HAP-1 (cell line): Measurements from ENCODE around the gene TEAD1.

ENCODE experiments used
- DNase-seq, 2 experiments: peaks; one replicate each; pipeline ENCODE4 v3.0.0-alpha.2; 2016 to 2020; ENCODE audit warnings: low spot score in 2 of 2
- H3K27me3 ChIP-seq: fragments of 250-450 bp; sonication (Bioruptor Pico); 2 replicates; pipeline ENCODE4 v1.5.1; 2020; ENCODE audit warnings: low read depth, mild to moderate bottlenecking, moderate library complexity
- H3K36me3 ChIP-seq: fragments of 250-450 bp; sonication (Bioruptor Pico); replicated peaks from 2 replicates; pipeline ENCODE4 v1.5.1; 2020; ENCODE audit warnings: mild to moderate bottlenecking
- H3K4me1 ChIP-seq: fragments of 250-450 bp; sonication (Bioruptor Pico); 2 replicates; pipeline ENCODE4 v1.5.1; 2020; ENCODE audit warnings: mild to moderate bottlenecking
- H3K4me3 ChIP-seq: fragments of 250-450 bp; sonication (Bioruptor Pico); 2 replicates; pipeline ENCODE4 v1.5.1; 2020; ENCODE audit warnings: mild to moderate bottlenecking, moderate library complexity
- H3K9me3 ChIP-seq: fragments of 250-450 bp; sonication (Bioruptor Pico); 2 replicates; pipeline ENCODE4 v1.5.1; 2020; ENCODE audit warnings: mild to moderate bottlenecking, moderate library complexity
- in situ Hi-C: fragments of 300-500 bp; cut with MboI; formaldehyde crosslinking; loops from 3 replicates; pipeline ENCODE4 v1.14.3; 2020; ENCODE audit warnings: low sequenced_read_pairs, inconsistent platforms, mixed read lengths

TEAD1 gene

DNA sequence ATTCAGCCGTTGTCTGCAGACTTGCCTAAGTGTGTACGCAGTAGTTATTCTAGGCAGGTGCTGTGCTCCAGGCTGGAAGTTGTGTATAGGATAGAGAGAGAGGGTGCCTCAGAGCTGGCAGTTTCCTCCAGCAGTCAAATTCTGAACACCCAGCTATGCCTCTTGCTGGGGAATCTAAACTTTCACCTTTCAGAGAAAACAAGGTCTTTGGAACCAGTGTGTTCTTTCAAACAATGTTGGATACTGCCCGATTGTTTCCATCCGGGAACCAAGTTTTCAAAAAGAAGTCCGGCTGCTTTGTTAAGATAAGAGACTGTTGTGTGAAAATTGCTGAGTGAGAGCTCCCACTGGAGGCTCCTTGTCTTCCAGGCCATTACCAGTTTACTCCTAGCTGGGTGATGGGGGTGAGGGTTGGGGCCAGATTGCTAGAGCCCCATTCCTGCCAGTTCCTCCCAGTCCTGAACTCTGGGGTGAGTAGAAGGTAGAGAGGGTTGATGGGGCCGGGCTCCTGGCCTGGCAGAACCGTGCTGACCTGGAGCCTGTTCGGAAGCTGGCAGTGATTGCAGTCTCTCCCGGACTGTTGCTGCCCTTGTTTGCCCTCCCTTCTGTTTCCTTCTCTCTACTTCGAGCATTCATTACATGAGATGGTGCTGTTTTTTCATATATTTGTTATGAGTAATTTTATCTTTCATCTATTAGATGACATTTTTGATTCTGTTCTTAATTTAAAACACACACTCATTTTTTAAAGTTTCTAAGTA lies 150.2 kb downstream of the TEAD1 start:
- no peak for DNase-seq
- Histone ChIP-seq H3K36me3 (peaks cover 4% of the 10 kb centered on the region; the same call in 1 of the 2 replicates), H3K9me3 (peaks cover 7% of the 10 kb centered on the region), H3K4me3 (no peak overlapping the region), H3K27me3 (no peaks in the 10 kb centered on the region), H3K4me1 (peaks cover 40% of the 10 kb centered on the region)
- in situ Hi-C loops, result no loop called here

DNA sequence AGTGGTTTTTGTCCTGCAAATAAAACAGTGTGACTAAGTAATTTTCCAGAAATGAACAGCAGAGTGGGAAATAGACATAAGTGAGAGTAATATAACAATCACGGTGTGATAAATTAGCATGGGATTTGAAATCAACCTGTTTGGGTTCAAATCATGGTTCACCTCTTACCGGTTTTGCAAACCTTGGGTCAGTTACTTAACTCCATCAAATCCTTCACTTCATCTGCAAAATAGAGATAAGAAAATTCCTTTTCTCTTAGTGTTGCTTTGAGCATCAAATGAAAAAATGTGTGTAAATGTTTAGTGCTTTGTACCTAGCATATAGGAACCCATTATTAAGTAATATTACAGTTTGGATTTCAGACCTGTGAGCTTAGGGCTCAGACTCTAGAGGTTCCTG lies 152.2 kb downstream of the TEAD1 start:
- DNase-seq, result no peak
- Histone ChIP-seq H3K27me3 (no peaks in the 10 kb centered on the region), H3K36me3 (no peaks in the 10 kb centered on the region; the same call in 1 of the 2 replicates), H3K4me3 (no peak overlapping the region), H3K4me1 (peaks cover 42% of the 10 kb centered on the region), H3K9me3 (peaks cover 7% of the 10 kb centered on the region)
- in situ Hi-C loops, result no loop called here

DNA sequence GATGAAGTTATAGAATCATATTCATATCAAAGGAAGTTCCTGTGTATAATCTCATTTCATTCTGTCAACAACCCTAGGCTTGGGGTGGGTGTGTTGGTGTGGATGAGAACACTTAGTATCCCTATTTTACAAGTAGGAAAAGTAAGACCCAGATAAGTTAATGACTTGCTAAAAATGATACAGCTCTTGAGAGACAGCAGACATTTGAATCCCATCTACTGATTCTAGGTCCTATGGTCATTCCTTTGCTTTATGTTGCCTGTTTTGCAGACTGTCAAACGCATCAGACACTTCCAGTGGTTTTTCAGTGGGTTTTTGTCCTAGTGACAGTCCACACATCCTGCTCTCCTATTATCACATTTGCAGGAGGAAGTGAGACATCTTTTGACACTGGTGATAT lies 153.1 kb downstream of the TEAD1 start:
- no peaks in the 10 kb centered on the region for H3K27me3 ChIP-seq
- no peak for DNase-seq
- peaks cover 7% of the 10 kb centered on the region for H3K9me3 ChIP-seq
- H3K4me1 ChIP-seq, result peaks cover 45% of the 10 kb centered on the region
- peak overlapping the region; percentile 21 for H3K4me3 ChIP-seq
- in situ Hi-C loops, result no loop called here
- H3K36me3 ChIP-seq, result no peaks in the 10 kb centered on the region; the same call in 1 of the 2 replicates

DNA sequence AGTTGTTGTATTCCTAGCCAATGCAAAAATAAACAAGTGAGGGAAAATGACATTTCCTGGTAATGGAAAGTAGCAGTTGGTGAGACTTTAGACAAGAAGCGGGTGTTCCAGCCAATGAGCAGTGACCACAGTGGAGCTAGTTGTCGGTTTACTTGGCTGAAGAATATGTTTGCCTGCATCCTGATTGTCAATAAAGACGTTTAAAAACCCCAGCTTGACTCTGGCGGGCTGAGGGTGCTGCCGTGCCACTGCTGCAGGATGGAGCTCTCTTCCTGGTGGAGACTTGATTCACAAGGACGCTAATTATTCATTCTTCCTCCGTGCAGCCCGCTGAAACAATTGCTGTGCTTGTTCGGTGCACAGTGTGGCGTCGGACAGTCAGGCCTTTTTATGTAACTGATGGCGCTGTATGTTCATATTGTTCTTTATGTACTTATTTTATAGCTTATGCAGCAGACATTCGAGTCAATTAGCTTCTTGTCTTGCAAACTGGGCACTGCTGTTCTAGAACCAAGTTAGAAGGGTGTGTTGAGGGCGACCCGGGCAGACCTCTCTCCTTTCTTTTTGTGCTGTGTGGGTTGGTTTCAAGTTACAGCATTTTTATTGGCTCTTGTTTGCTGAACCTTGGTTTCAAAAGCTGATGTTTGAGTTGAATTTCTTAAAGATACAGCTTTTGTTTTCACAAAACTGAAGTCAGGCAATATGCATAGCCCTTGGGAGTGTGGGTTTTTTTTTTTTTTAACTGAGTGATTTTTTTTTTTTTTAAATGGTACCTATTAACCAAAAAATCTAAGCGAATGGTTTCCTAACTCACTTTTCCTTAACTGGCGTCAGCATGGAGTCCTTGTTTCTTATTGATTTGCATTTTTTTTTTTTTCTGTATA lies 153.9 kb downstream of the TEAD1 start:
- peak; percentile 81 to 96 for DNase-seq
- no peaks in the 10 kb centered on the region for H3K27me3 ChIP-seq
- in situ Hi-C loops, result no loop called here
- H3K9me3 ChIP-seq, result peaks cover 7% of the 10 kb centered on the region
- peaks cover 49% of the 10 kb centered on the region for H3K4me1 ChIP-seq
- no peaks in the 10 kb centered on the region; the same call in 1 of the 2 replicates for H3K36me3 ChIP-seq
- peak overlapping the region; percentile 21 for H3K4me3 ChIP-seq

DNA sequence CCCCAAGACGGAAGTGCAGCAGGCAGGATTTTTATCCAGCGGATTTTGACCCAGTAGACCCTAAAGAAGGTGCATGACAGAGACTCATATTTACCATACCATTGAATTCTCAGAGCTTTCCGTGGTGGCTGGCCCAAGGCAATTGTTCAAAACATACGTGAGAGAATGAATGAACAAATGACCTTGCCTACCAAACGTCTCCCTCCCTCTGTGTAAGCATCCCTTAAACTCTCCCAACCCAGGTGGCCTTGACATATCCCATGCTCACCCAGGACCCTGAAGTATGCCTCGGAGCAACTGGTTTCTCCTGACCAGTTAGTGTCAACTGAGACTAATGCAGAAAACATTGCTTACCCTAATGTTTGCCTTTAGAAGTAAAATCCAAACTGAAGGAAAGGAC lies 154.9 kb downstream of the TEAD1 start:
- peak in 1 of 2 experiments; percentile 40 for DNase-seq
- Histone ChIP-seq H3K4me1 (peaks cover 50% of the 10 kb centered on the region), H3K4me3 (no peak overlapping the region; the same call in 1 of the 2 replicates), H3K36me3 (no peaks in the 10 kb centered on the region; the same call in 1 of the 2 replicates), H3K27me3 (no peaks in the 10 kb centered on the region), H3K9me3 (peaks cover 7% of the 10 kb centered on the region)
- in situ Hi-C loops, result no loop called here

DNA sequence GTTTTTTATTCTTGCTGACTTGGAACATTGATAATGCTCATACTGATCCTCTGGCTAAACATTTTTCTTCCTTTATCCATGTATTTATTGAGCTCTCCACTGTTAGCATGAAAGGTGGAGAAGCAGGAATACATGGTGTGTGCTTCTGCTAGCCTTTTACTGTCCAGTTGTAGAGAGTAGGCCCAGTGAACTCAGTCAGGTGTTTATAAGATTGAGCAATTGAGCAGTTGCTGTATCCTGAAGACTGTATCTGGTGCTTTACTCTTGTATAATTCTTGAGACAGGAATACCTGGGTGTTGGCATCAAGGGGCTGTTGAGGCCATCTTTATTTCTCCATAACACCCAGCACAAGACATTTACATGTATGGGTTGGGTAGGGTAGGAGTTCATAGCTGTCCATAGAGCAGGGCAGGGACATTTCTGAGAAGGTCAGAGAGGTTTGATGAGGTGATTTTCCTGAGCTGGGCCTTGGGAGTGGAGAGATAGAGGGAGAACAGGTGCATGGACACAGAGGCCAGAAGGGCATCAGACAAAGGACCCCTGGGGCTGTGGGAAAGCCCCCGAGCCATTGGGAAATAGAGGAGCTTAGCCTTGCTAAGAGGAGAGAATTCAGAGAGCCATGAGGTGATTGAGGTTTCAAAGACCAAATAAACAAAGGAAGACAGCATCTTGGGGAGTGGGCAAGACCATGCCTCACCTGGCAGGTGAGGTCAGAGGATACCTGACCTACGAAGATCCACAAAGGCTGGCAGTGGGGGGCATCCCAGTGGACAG lies 155.5 kb downstream of the TEAD1 start:
- Histone ChIP-seq H3K9me3 (peaks cover 7% of the 10 kb centered on the region), H3K36me3 (no peaks in the 10 kb centered on the region; the same call in 1 of the 2 replicates), H3K27me3 (no peaks in the 10 kb centered on the region), H3K4me1 (peaks cover 48% of the 10 kb centered on the region), H3K4me3 (no peak overlapping the region)
- DNase-seq, result no peak
- in situ Hi-C loops, result no loop called here

DNA sequence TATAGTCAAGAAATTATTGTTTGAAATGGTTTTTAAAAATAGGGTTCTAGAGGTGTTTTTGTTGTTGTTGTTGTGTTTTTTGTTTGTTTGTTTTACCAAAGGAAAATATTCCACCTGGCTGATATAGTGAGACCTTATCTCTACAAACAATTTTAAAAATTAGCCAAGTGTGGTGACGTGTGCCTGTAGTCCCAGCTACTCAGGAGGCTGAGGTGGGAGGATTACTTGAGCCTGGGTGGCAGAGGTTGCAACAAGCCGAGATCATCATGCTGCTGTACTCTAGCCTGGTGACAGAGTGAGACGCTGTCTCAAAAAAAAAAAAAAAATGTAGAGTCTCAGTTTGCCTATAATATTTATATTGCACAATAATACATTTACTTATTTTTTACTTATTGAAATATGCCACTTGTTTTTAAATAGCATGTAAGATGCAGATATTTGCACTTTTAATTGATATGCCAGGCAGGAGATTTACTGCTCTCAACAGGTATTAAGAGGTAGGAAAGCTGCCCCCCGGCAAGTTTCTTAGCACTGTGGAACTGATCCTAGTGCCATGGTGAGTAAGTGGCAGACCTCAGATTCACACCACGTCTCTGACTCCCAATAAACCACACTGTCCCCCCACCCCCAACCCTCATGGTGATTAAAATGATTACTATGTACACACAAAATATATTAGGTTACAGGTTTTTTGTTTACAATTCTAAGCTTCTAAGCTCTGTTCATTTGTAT lies 157.4 kb downstream of the TEAD1 start:
- Histone ChIP-seq H3K4me1 (peaks cover 31% of the 10 kb centered on the region), H3K4me3 (no peak overlapping the region), H3K9me3 (no peaks in the 10 kb centered on the region), H3K36me3 (no peaks in the 10 kb centered on the region; the same call in 1 of the 2 replicates), H3K27me3 (no peaks in the 10 kb centered on the region)
- DNase-seq, result no peak
- in situ Hi-C loops, result no loop called here

DNA sequence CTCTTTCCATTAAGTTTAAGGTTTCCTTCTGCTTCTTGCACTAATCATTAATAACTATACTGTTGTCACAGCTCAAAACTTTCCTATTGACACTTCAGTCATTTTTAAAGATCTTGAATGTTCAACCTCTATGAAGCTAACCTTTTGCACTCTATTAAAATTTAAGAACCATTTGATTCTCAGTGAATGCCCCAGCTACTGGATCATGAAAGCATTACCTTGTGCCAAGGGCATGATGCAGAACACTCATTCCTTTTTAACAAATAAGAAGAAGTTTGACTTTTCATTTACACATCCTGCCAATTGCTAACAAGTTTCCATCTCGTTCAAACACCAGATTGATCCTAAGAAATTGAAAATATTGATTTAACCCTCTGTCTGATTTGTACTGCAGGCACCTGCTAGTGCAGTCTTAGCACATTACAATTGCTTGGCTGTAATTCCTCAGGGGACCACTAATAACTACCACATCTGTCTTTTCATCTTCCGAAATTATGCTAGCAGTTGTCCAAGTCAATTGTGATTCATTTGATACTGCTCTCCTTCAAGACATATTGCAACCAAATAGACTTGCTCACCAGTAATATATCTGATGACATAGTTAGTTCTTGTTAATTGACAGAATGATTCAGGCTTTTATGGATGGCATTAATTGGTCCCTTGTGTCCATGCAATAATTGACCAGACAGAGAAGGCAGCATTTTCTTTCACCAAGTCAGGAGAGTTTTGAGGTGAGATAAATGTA lies 158.4 kb downstream of the TEAD1 start:
- Histone ChIP-seq H3K27me3 (no peaks in the 10 kb centered on the region), H3K36me3 (no peaks in the 10 kb centered on the region; the same call in 1 of the 2 replicates), H3K4me1 (peaks cover 21% of the 10 kb centered on the region), H3K4me3 (no peak overlapping the region), H3K9me3 (no peaks in the 10 kb centered on the region)
- no peak for DNase-seq
- in situ Hi-C loops, result no loop called here

DNA sequence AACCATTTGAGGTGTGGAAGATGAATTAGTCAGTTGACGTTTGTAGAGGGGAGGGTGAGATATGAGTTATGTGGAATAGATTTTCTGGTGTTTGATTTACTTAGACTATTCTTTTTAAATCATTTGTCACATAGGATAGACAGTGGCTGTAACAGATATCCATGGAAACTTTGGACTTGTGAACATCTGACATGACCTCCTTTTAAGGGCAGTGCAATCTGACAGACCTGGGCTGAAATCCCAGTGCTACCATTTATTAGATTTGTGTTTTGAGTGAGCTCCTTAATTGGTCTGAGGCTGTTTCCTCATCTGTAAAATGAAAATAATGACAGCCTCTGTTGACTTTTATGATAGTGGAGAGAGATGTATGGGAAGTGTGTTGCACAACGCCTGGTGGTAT lies 159.9 kb downstream of the TEAD1 start:
- H3K4me3 ChIP-seq, result no peak overlapping the region
- H3K4me1 ChIP-seq, result peaks cover 18% of the 10 kb centered on the region
- H3K9me3 ChIP-seq, result no peaks in the 10 kb centered on the region
- H3K36me3 ChIP-seq, result no peaks in the 10 kb centered on the region; the same call in 1 of the 2 replicates
- DNase-seq, result no peak
- no peaks in the 10 kb centered on the region for H3K27me3 ChIP-seq
- in situ Hi-C loops, result no loop called here

DNA sequence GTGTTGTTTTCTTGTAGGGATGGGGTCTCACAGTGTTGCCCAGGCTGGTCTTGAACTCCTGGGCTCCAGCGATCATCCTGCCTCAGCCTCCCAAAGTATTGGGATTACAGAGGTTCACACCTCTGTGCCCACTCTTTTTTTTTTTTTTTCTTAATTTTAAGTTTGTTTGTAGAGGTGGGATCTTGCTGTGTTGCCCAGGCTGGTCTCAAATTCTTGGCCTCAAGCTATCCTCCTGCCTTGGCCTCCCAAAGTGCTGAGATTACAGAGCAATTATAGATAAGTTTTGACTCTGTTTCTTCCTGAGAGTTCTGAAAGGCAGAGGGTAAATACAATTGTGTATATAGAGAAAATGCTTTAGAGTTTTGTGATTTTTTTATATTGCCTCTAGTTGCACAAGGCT lies 160.4 kb downstream of the TEAD1 start:
- Histone ChIP-seq H3K27me3 (no peaks in the 10 kb centered on the region), H3K4me3 (no peak overlapping the region), H3K36me3 (no peaks in the 10 kb centered on the region; the same call in 1 of the 2 replicates), H3K9me3 (no peaks in the 10 kb centered on the region), H3K4me1 (peaks cover 13% of the 10 kb centered on the region)
- DNase-seq, result no peak
- in situ Hi-C loops, result no loop called here

DNA sequence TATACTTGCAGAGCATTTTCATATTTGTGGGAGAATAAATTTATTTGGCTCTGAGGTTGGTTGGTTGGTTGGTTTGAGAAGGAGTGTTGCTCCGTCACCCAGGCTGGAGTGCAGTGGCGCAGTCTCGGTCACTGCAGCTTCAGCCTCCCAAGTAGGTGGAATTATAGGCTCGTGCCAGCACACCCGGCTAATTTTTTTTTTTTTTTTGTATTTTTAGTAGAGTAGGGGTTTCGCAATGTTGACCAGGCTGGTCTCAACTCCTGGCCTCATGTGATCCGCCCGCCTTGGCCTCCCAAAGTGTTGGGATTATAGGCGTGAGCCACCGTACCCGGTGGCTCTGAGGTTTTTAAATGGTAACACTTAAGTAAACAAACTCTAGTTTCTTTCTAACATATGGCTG lies 161.1 kb downstream of the TEAD1 start:
- H3K4me3 ChIP-seq, result no peak overlapping the region
- no peak for DNase-seq
- no peaks in the 10 kb centered on the region for H3K36me3 ChIP-seq
- no peaks in the 10 kb centered on the region for H3K27me3 ChIP-seq
- in situ Hi-C loops, result no loop called here
- peaks cover 14% of the 10 kb centered on the region for H3K4me1 ChIP-seq
- H3K9me3 ChIP-seq, result no peaks in the 10 kb centered on the region

DNA sequence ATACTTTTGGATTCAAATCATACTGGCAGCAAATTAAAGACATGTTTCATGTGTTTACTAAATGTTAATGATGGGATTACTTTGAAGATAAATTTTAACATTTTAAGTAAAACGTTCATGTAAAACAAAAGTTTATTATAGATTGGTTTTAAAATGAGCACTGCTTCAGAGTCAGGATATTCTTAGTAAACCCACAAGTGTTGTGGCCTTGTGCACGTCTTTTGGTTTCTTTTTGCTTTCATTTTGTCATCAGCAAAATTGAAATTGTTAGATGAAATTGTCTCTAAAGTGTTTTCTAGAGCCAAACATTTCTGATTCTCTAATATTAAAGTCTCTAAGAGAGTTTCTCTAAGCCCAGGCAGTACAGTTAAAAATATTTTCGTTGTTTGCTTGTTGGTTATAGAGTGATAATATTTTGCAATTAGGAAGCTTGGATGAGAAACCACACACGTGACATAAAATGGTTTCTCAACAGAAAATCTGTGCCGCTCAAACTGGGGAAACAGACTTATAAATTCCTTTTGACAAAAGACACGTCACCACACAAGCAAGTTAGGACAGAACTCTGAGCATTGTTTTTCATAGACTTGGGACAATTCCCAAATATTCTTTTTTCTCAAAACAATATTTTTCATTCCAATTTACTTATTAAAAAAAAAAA lies 164.4 kb downstream of the TEAD1 start:
- in situ Hi-C loops, result no loop called here
- H3K9me3 ChIP-seq, result no peaks in the 10 kb centered on the region

More for the DNA sequence above, 164.4 kb downstream of the TEAD1 start:
- H3K4me3 ChIP-seq, result no peak overlapping the region
- no peaks in the 10 kb centered on the region for H3K27me3 ChIP-seq
- H3K4me1 ChIP-seq, result peaks cover 37% of the 10 kb centered on the region
- H3K36me3 ChIP-seq, result no peaks in the 10 kb centered on the region
- DNase-seq, result no peak
